ENCODE results near the gene UST.
"Not testable (repeated sequence)": the region's sequence is repeated elsewhere in the genome, so short reads cannot be mapped to it uniquely, and the experiment has no call there.

UST gene

DNA sequence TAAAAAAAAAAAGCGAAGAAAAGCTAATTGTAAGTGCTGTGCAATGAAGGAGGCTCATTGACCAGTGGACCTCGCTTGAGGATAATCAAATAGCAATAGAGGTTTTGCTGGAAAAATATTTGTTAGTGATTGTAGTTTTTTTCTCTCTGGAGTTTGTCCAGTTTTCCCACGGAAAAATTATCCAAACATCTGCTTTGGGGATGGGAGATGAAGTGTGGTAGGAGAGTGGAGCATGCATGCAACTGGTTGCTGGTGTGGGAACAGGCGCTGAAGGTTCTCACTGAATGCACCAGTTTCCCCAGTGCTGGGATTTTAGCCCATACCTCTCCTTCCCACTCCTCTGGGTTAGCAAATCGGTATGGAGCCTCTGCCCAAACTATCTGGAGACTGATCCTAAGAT lies 288.9 kb downstream of the UST start:
- no peak for DNase-seq (ENCODE audit: low read depth in 2 of 2)

DNA sequence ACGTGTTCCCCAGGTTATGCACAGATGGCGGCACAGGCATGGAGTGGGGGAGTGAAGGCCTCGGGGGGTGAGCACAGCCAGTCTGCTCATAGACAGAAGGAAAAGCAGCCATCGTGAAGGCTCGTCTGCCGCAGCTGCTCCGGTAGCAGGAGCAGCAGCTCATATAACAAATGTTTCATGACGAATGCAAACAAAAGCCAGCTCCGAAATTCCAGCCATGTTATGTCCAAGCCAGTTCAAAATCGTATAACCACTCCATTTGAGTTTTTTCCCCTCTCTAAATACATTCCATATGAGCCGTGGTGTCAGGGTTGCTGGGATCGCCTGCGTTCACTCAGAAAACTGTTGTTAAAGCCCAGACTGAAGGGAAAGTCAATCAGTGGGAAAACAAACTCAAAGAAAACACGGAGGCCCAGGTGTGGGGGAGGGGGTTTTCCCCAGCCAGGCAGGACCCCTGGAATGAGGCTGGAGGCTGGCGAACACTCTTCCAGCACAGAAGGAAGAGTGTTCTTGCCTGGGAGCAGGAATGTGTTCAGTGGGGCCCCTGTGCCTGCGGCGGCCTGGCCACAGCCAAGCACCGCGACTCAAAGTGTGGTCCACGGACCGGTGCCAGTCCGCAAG lies 290.3 kb downstream of the UST start:
- no peak for DNase-seq (ENCODE audit: low read depth in 2 of 2)

DNA sequence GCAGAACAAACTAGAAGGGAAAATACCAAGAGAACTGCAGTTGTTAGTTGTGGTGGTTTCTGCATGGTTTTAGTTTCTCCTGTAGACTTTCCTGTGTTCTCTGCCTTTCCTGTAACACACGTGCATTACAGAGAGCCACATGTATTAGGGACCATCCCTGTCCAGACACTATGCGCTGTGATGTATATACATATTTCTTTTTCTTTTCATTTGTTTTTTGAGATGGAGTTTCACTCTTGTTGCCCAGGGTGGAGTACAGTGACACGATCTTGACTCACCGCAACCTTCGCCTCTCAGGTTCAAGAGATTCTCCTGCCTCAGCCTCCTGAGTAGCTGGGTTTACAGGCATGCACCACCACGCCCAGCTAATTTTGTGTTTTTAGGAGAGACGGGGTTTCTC lies 292.2 kb downstream of the UST start:
- DNase-seq (ENCODE audit: low read depth in 2 of 2): not testable (repeated sequence)

DNA sequence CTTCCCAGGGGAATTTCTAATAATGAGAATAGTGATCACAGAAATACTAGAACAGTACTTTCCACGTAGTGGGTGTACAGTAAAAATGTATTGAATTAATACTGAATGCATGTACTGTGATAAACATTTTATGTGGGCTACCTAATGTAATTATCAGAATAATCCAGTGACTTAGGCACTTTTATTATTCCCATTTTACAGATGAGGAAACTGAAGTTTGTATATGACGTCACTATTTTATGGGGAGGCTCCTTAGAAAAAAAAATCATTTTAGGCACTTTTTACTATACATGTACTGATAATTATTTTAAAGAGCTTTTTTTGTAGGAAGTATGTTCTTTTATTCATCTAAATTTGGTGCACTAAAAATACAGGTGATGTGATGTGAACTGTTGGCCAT lies 295.1 kb downstream of the UST start:
- DNase-seq (ENCODE audit: low read depth in 2 of 2): no peak

DNA sequence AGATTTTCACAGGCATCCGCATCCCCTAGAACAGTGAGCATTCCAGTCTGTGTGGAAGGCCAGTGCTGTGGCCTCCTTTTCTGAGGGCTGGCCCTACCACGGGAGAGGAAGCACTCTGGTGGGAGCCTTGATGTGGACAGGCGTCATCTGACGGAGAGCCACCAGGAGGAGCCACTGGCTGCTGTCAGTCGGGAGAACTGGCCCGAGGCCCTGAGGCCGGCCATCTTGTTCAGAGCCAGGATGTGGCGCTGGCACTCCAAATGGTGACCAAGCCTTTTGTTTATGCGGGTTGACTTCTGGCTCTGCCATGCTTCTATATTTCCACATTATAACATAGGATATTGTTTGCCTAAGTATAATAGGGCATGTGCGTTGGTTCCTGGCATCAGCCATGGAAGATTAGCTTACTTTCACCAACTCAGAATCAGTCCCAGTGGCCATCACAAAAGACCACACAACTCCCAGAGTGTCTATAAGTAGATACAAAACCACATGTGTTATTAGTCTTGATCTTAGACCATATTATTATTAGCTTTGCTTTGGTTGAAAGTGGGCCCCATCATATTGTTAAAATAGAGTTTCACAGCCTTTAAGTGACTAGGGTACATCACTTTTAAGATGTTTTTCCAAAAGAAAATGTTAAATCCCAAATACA lies 296.8 kb downstream of the UST start:
- DNase-seq (ENCODE audit: low read depth in 2 of 2): no peak

DNA sequence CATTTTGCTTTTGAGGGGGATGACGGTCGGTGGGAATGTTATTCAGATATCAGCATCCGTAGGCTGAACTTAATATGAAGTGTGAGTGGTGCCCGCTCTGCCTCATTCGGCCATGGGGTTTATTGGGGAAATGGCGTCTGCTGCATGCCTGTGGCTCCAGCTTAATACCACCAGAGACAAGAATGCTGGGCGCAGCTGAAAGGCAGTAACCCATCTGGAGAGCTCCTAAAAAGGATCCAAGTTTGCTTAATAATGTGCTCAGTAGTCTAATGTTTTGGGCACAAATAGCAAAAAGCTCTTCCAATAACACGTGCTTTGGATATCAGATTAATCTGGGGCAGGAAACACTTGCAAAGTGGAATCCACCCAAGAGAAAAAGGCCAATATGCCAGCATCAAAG lies 297.7 kb downstream of the UST start:
- no peak for DNase-seq (ENCODE audit: low read depth in 2 of 2)

DNA sequence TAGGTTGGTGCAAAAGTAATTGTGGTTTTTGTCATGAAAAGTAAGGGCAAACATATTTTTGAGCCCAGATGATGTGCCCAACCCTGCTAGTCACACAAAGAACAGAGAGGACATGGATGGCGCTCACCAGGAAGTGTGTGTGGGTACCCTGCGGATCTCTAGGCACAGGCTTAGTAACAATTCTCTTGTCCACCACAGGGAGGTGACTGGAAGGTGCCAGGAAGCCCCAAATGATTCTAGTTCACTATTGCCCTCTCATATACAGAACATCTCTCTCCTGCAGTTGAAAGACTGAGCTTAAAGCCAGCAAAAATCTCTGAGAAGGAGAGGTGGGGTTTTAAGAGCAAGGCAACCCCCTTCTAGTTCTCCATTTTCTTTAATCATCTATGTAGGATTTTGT lies 298.6 kb downstream of the UST start:
- DNase-seq (ENCODE audit: low read depth in 2 of 2): no peak

DNA sequence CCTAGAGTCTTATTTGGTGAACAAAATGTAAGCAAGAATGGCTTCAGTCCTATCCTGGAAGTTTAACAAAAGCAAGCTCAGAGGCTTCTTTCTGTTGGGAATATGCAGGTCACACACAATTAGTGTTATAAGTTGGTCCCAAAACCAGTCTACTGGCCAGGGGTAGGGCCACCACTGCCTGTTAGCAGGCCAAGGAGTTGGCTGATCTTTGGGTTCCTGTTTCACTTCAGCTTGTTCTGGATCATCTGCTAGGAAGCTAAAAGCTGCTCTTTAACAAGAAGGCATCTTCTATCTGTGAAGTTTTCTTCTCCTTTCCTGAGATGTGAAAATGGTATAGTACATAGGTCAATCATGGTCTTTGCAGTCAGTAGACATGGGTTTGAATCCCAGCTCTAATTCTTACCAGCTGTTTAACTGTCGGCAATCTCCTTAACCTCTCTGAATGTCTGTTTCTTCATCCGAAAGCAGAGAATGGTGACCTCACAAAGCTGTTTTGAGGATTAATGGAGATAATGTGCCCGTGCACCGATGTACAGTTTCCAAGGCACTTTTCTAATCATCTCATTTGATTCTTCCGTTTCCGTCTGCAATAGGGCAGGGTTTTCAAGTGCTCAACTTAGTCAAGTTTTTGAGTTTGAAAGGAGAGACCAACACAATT lies 299.5 kb downstream of the UST start:
- DNase-seq (ENCODE audit: low read depth in 2 of 2): no peak

DNA sequence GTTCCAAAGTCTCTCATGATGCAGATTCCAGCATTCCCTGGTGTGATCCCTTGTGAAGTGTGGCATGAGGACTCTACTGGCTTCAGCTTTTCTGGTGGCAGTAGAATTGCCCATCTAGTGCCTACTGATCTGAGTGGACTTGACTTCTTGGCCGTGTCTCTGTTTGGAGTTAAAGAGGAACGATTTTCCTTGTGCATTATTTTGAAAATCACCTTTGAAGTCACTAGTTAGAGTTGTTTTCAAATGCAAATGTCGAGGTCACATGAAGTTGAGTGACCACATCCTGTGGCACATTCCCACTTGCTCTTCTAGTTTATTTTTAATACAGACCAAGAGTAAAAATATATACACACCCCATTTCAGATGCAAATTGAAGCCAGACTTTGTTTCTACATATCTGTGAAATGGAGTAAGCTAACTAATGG lies 300.0 kb downstream of the UST start:
- DNase-seq (ENCODE audit: low read depth in 2 of 2): no peak

DNA sequence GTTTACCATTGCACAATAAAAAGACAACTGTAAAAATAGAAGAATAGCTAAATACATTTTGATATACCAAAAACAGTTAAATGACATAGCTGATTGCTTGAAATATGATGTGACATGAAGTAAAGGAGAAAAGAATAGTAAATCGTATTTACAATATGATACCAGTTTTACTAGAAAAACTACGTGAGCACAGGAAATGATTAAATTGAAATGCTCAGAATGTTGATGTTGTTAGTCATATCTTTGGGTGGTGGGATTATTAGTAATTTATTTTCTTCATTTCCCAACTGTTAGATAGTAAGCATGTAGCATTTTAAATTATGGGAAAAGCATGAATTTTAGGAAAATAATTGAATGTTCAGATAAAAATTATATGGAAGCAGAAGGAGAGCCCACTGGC lies 302.4 kb downstream of the UST start:
- DNase-seq (ENCODE audit: low read depth in 2 of 2): no peak

DNA sequence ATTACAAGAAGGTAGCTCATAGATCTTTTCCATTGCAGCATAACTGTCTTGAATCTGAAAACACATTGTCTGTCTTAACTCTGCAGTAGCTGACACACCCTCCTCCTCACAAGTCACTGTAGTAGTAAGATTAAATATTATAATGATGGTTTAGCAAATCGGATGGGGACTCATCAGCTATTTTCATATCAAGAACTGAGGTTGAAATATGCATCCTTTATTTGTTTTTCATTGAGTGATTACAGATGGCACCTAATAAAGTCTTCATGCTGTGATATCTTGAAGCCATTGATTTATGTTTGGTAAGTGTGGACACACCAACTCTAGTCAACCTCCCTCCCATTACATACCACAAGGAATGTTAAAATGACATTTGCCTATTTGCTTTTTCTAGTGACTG lies 303.3 kb downstream of the UST start:
- no peak for DNase-seq (ENCODE audit: low read depth in 2 of 2)

DNA sequence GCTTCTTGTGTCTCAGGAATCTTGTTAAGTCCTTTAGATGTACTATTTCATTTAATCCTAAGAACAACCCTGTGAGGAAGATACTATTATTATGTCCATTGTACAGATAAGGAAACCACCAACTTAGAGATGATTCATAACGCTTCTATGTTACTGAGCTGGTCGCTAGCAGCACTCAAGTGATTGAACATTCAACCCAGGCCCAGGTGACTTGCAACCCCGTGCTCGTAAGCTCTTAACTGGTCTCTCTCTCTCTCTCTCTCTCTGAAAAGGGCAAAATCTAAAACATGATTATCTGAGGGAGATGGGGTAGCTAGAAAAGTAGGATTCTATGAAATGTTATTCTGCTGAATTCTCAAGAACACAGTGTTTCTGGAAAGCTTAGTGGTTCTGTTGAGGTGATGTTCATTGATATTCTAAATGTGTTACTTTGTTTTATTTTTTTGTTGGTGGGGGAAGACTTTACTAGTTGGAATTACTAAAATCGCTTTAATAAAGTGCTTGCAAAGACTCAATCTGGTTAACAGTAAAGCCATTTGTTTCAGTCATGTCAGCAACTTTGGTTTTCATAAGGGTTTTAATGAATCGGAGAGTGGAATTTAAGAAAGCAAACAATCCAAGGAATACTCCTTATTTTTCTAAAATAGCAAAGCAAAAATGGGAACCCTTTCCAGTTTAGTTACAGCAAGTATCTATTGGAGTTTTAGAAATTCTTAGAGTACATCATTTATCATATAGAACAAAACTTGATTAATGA lies 305.7 kb downstream of the UST start:
- DNase-seq (ENCODE audit: low read depth in 2 of 2): no peak

DNA sequence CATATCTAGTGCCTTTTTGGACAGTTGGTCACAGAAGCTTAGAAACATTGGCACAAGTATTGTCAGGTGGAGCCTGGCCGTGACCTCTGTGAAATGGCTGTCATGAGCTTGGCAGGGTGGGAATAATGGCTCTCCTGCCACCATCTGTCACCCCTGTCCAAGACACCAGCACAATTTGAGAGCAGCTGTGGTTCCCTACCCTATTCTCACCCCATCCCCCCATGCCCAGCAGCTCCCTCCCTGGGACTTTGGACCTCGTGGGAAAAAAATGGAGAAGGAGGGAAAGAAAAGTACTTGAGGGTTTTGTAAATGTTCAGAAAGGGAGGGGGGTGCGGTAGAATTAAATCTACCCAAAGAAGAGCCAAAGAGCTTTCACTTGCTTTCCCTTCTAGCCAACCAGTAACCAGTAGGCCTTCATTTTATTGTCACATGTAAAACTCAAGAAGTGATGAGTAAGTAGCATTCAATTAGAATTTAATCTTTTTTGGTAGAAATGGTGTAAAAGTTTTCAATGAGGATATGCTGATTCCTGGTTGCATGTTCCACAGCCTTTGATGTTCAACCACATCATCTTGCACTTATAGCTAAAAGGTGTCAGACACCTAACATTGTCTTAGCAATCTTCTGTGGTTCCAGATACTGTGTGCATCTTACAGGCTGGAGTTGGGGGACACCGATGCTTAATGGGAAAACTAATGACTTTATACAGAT lies 307.2 kb downstream of the UST start:
- DNase-seq (ENCODE audit: low read depth in 2 of 2): no peak

DNA sequence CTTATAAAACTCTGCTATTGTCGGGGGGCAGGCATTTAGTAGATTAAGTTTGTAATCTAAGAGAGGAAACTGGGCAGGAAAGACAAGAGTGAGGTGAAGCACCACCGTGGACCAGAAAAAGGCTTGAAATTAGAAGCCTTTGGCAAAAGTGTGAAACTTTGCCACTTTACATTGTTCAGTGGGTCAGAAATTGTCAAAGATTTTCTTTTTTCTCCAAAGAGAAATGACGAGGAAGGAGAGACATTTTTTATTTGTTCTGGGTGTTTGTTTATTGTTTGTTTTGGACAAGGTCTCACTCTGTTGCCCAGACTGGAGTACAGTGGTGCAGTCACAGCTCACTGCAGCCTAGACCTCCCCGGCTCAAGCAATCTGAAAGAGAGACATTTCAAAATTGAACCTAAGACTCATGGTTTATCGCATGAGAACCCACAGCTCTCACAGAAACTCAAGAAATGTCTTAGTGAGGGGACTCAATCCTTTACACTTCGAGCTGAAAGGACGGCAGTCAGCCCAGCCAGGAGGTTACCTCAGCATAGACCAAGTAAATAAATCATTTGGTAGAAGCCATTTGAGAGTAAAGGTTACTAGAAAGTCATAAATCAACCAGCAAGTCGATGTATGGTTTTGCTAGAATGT lies 307.8 kb downstream of the UST start:
- DNase-seq (ENCODE audit: low read depth in 2 of 2): no peak

DNA sequence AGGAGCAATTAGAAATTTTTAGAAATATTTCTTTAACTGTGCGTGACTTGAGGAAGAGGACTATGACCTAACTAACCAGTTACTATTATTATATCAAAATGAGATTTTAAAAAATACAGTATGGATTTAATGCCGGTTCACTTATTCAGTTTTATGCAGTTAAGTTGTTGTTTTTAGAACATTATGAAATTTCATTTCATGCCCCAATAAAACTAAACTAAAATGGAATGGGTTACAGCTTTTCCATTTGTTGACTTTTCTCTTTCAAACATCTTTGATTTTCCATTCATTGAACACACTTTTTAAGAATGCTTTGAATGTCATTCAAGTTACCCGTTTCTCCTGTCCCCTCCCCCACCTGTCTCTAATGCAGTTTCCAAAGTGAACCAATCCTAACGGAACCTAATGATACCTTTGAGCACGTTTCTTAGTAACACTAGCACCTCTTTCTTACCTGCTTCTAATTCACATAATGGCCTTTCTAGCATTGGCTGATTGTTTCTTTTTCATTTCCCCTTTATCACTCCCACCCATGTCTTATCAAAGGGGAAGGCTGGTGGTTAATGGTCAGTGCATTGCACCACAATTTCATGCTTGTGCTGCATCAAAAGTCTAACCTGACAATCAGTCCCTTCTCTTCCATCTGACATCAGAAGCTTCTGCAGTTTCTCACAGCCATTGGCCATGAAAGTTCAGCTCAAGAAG lies 308.5 kb downstream of the UST start:
- DNase-seq (ENCODE audit: low read depth in 2 of 2): no peak

DNA sequence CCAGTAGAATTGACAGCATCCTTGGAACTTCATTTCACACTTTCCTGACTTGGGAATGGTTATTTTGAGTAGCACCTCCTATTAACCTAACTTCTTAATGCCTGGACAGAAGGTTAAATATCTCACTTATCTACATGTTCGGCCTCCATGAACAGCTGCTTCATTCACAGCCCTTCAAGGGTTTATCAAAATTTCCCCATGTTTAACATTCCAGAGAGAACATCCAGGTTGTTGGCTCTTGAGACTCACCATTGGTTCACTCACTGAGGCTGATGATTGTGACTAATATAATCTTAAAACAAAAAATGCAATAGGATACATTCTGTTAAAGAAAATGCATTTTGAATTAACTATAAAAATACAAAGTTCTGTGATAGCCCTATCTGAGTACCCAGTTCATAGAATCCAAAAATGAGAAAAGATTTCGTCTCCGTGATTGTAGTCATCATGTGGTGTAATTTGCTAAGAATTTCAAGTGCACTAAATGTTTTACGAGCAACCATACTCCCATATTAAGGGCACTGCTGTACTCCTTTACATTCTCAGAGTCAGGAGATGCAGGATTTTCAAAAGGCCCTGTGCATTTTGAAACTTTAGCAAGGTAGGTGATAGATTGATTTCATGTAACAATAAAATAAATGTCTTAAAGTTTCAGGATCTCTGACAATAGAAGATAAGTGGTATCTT lies 310.1 kb downstream of the UST start:
- no peak for DNase-seq (ENCODE audit: low read depth in 2 of 2)

DNA sequence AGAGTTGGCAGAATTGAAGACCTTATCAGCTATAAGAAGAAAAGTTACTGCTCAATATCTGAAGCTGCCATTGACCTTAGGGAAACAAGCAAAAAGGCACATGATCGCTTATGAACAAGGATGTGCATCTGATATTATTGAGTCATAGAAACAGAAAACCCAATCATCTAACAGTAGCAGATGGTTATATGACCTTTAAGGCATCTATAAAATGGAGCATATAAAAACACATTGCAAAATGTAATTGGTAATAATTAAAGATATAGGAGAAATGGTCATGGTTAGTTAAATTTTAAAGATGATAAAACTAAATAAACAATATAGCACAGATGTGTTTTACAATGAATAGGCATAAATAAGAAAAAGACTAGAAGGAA lies 310.6 kb downstream of the UST start:
- no peak for DNase-seq (ENCODE audit: low read depth in 2 of 2)

DNA sequence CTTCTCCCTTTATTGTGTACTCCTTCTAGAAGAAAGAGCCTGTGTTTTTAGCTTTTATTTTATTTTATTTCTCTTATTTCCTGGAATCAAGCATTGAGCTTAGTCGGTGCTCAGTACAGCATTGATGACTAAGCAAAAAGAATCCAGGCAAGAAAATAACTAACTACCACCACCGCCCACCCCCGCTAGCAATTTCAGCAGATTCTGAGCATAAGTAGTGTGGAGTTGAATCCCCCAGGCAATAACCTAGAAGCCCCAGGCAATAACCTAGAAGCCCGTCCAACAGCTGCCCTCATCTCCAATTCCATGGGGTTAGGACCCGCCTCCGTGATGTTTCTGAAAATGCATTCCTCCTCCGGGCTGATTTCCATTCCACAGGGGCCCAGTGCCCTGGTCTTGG lies 312.7 kb downstream of the UST start:
- DNase-seq (ENCODE audit: low read depth in 2 of 2): no peak

DNA sequence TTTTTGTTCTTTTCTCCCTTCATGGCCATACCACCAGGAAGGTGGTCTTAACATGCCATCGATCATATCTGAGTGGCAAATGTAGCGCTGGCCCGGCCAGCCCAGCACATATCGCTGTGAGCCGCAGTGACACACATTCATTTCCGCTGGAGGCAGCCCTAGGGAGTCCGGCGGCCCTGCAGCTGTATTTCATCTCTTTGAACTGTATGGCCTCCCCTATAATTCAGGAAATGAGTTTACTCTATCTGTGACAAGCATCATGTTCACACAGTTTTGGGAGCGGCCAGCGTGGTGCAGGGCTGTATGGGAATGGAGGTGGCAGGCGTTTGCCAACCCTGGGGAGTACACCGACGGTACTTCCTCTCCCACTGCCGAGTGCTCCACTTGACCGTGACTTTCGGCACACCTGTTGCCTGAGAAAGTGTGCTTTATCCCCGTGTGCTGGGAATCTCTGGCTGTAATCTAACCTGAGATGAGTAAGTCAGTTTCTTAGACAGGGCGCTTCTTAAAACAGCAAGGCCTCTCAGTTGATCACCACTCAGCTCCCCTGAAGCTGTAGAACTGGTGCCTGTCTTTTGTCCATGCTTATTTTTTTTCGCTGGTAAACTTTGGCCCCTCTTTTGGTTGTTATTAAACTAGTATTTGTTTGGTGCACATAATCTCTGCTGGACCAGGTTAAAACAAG lies 313.6 kb downstream of the UST start:
- DNase-seq (ENCODE audit: low read depth in 2 of 2): peak in 1 of 2 donors; percentile 43

Measured in stimulated activated CD8-positive, alpha-beta memory T cell treated with anti-CD3 and anti-CD28 coated beads, Interleukin-15, amount 100 ng/mL, for 48 hours (primary cell).